Natural killer cell (primary cell): ENCODE measurements around the gene ACTL9. TPM values are rescaled to one million over a fixed set of nuclear protein-coding genes. Genes with fewer than 3 reads are reported as not detected.
A peak's percentile ranks its signal among the peaks of the same experiment; 100 is the strongest.
"Not testable (repeated sequence)": the region's sequence is repeated elsewhere in the genome, so short reads cannot be mapped to it uniquely, and the experiment has no call there.

Source experiments
- ATAC-seq, 3 donors: fragments of 150-1000 bp in 2 of 3; fragments of 200-7000 bp in 1 of 3; cut with Tn5 transposase; 1 replicate in 1 of 3; 2 replicates in 2 of 3; pipeline ENCODE4 v1.10.0; 2021; ENCODE audit warnings: mild to moderate bottlenecking in 2 of 3, moderate library complexity in 2 of 3
- DNase-seq, 2 donors: peaks; one replicate each; pipeline versions ENCODE4 v3.0.0 to v3.0.0-alpha.2; 2013 to 2021; ENCODE audit warnings: mixed read lengths in 1 of 2
- H3K27ac ChIP-seq: one replicate; pipeline ENCODE4 v1.5.1; 2013; ENCODE audit warnings: mild to moderate bottlenecking, low read length
- H3K27me3 ChIP-seq: one replicate; pipeline ENCODE4 v1.6.1; 2013; ENCODE audit warnings: low read length; ENCODE audit not compliant: control insufficient read depth, insufficient read depth
- H3K36me3 ChIP-seq: one replicate; pipeline ENCODE4 v1.6.1; 2013; ENCODE audit warnings: low read length; ENCODE audit not compliant: control insufficient read depth, insufficient read depth
- H3K4me1 ChIP-seq: one replicate; pipeline ENCODE4 v1.6.1; 2013; ENCODE audit warnings: low read length; ENCODE audit not compliant: control insufficient read depth, insufficient read depth
- H3K4me3 ChIP-seq: one replicate; pipeline ENCODE4 v1.5.1; 2013; ENCODE audit warnings: low read length
- H3K9me3 ChIP-seq: one replicate; pipeline ENCODE4 v1.6.1; 2013; ENCODE audit warnings: low read length; ENCODE audit not compliant: control insufficient read depth, insufficient read depth
- H3K27ac Mint-ChIP-seq, 2 donors: one replicate each; pipeline ENCODE4 v1.8.0; 2022; ENCODE audit warnings: mild to moderate bottlenecking in 2 of 2, mixed read lengths in 2 of 2, moderate library complexity in 1 of 2
- H3K27me3 Mint-ChIP-seq, 2 donors: one replicate each; pipeline ENCODE4 v1.8.0; 2022; ENCODE audit warnings: low read depth in 2 of 2, mixed read lengths in 2 of 2
- H3K36me3 Mint-ChIP-seq: one replicate; pipeline ENCODE4 v1.8.0; 2022; ENCODE audit warnings: mixed read lengths
- H3K4me1 Mint-ChIP-seq, 2 donors: one replicate each; pipeline ENCODE4 v1.8.0; 2022; ENCODE audit warnings: mixed read lengths in 2 of 2
- H3K4me3 Mint-ChIP-seq: one replicate; pipeline ENCODE4 v1.8.0; 2022; ENCODE audit warnings: mild to moderate bottlenecking, moderate library complexity, mixed read lengths
- H3K9me3 Mint-ChIP-seq, 2 donors: one replicate each; pipeline ENCODE4 v1.8.0; 2022; ENCODE audit warnings: mixed read lengths in 2 of 2
- CTCF ChIP-seq: fragments of 200-600 bp; IDR thresholded peaks from one replicate; pipeline ENCODE4 v1.8.0; 2022; ENCODE audit warnings: antibody characterized with exemption
- WGBS: methylation state at CpG from one replicate; pipeline ENCODE4 v1.1.7; 2013; ENCODE audit warnings: missing lambda C conversion rate; ENCODE audit not compliant: insufficient coverage; 5-methylcytosine and 5-hydroxymethylcytosine counted together
- intact Hi-C: fragments of 100-400 bp; cut with micrococcal nuclease; formaldehyde crosslinking; loops from one replicate; pipeline ENCODE4 v1.14.2; 2022
- total RNA-seq, 4 donors: library from RNA; stranded (reverse); fragments of 120-200 nt in 1 of 4; gene quantifications; one replicate each; pipeline versions ENCODE4 v1.2.3 to v1.2.4, GENCODE V29; 2013 to 2022

The ACTL9 gene
- total RNA-seq, result not detected
- total RNA-seq (2013), result not detected

GRCh38 chr19:8698433-8699063, at the start of gene ACTL9:
ACTL9 (minus strand) TSS chr19:8698795; CDS start chr19:8698701, 94 bp downstream.
- Histone ChIP-seq H3K36me3 (no peaks in the 10 kb centered on the region), H3K27me3 (no peaks in the 10 kb centered on the region), H3K9me3 (no peaks in the 10 kb centered on the region), H3K4me1 (peaks cover 60% of the 10 kb centered on the region), H3K27ac (no peak within 1 kb of the TSS), H3K4me3 (no peak within 1 kb of the TSS)
- intact Hi-C loops, result no loop called here
- Mint-ChIP-seq H3K27ac (no peak within 1 kb of the TSS), H3K9me3 (no peaks in the 10 kb centered on the region), H3K4me3 (no peak within 1 kb of the TSS), H3K36me3 (no peaks in the 10 kb centered on the region), H3K4me1 (peaks cover 36 to 62% of the 10 kb centered on the region in 2 donors), H3K27me3 (peaks cover 0 to 12% of the 10 kb centered on the region in 2 donors)
- no peak for DNase-seq
- WGBS, result 78% methylated on average over 23 of the region's 23 CpGs
- ATAC-seq, result no peak
- TF ChIP-seq CTCF, result no peak

GRCh38 chr19:8739291-8740065, 40.9 kb upstream of the ACTL9 start:
- H3K36me3 Mint-ChIP-seq, H3K4me1 Mint-ChIP-seq, intact Hi-C loops, H3K27me3 Mint-ChIP-seq, H3K4me3 Mint-ChIP-seq, DNase-seq, H3K4me1 ChIP-seq, H3K27me3 ChIP-seq, H3K27ac Mint-ChIP-seq, H3K27ac ChIP-seq, H3K9me3 ChIP-seq, H3K36me3 ChIP-seq, ATAC-seq, H3K4me3 ChIP-seq, H3K9me3 Mint-ChIP-seq: not testable (repeated sequence)
- WGBS, result 90% methylated on average over 27 of the region's 55 CpGs

- Mint-ChIP-seq H3K4me1 (no peaks in the 10 kb centered on the region), H3K4me3 (no peak overlapping the region), H3K36me3 (no peaks in the 10 kb centered on the region), H3K27ac (no peak overlapping the region), H3K9me3 (no peaks in the 10 kb centered on the region), H3K27me3 (peaks cover 0 to 4% of the 10 kb centered on the region in 2 donors)
- no peaks in the 10 kb centered on the region for H3K9me3 ChIP-seq
- no peak for ATAC-seq
- no peaks in the 10 kb centered on the region for H3K27me3 ChIP-seq
- WGBS, result 90% methylated on average over 5 of the region's 8 CpGs
- H3K4me3 ChIP-seq, result no peak overlapping the region
- no peak for TF ChIP-seq CTCF
- DNase-seq, result no peak
- intact Hi-C loops, result no loop called here
- no peaks in the 10 kb centered on the region for H3K4me1 ChIP-seq
- H3K36me3 ChIP-seq, result no peaks in the 10 kb centered on the region
- no peak overlapping the region for H3K27ac ChIP-seq
These were observed 39.8 kb upstream of the ACTL9 start for GRCh38 chr19:8738377-8738776.

GRCh38 chr19:8731428-8732169, 33.0 kb upstream of the ACTL9 start:
- intact Hi-C loops, result no loop called here
- H3K27ac Mint-ChIP-seq, result no peak overlapping the region
- no peaks in the 10 kb centered on the region for H3K4me1 ChIP-seq
- H3K4me3 Mint-ChIP-seq, result no peak overlapping the region
- H3K9me3 ChIP-seq, result no peaks in the 10 kb centered on the region
- 62% methylated on average over 19 of the region's 19 CpGs for WGBS
- no peaks in the 10 kb centered on the region for H3K9me3 Mint-ChIP-seq
- no peaks in the 10 kb centered on the region for H3K27me3 ChIP-seq
- no peak overlapping the region for H3K27ac ChIP-seq
- H3K36me3 ChIP-seq, result no peaks in the 10 kb centered on the region
- DNase-seq (peak in 1 of 2 donors; percentile 9), ATAC-seq (peak in 1 of 3 donors; percentile 26)
- peaks cover 10 to 11% of the 10 kb centered on the region in 2 donors for H3K27me3 Mint-ChIP-seq
- H3K36me3 Mint-ChIP-seq, result no peaks in the 10 kb centered on the region
- TF ChIP-seq CTCF, result no peak
- H3K4me3 ChIP-seq, result no peak overlapping the region
- peaks cover 0 to 6% of the 10 kb centered on the region in 2 donors for H3K4me1 Mint-ChIP-seq
